Measurements from ENCODE around the gene ABHD2. TPM values are rescaled to one million over a fixed set of nuclear protein-coding genes. Genes with fewer than 3 reads are reported as not detected.
"Not testable (repeated sequence)": the region's sequence is repeated elsewhere in the genome, so short reads cannot be mapped to it uniquely, and the experiment has no call there.

ABHD2 gene
- total RNA-seq, 1 donor from 2014 or later: 84.4 TPM

- no peak for ATAC-seq
- no peak for DNase-seq
- intact Hi-C loops (cut with micrococcal nuclease): no loop called here
Measured at GRCh38 chr15:89114990-89115389, 26.7 kb downstream of the ABHD2 start.

GRCh38 chr15:89115547-89115946 is 27.3 kb downstream of the ABHD2 start:
- no peak for ATAC-seq
- intact Hi-C loops (cut with micrococcal nuclease): no loop called here

GRCh38 chr15:89116404-89116803 is 28.1 kb downstream of the ABHD2 start:
- intact Hi-C loops (cut with micrococcal nuclease): no loop called here
- ATAC-seq (peak; percentile 71), DNase-seq (no peak)

More at GRCh38 chr15:89115547-89115946, 27.3 kb downstream of the ABHD2 start:
- no peak for DNase-seq

GRCh38 chr15:89117790-89118189 is 29.5 kb downstream of the ABHD2 start:
- DNase-seq (no peak), ATAC-seq (peak; percentile 10)
- intact Hi-C loops (cut with micrococcal nuclease): no loop called here

- DNase-seq (no peak), ATAC-seq (no peak)
- intact Hi-C loops (cut with micrococcal nuclease): no loop called here
Measured at GRCh38 chr15:89118481-89118989, 30.3 kb downstream of the ABHD2 start.

- intact Hi-C loops (cut with micrococcal nuclease): no loop called here
- DNase-seq: no peak
- ATAC-seq: peak; percentile 32
Measured at GRCh38 chr15:89119489-89120478, 31.5 kb downstream of the ABHD2 start.

GRCh38 chr15:89120479-89121000 is 32.3 kb downstream of the ABHD2 start:
- intact Hi-C loops (cut with micrococcal nuclease); DNase-seq; ATAC-seq: not testable (repeated sequence)

- intact Hi-C loops (cut with micrococcal nuclease): no loop called here
- DNase-seq (no peak), ATAC-seq (no peak)
Measured at GRCh38 chr15:89121414-89121813, 33.2 kb downstream of the ABHD2 start.

- intact Hi-C loops (cut with micrococcal nuclease): no loop called here
Measured at GRCh38 chr15:89122505-89123180, 34.4 kb downstream of the ABHD2 start.

GRCh38 chr15:89123181-89123525 is 34.9 kb downstream of the ABHD2 start:
- no peak for ATAC-seq
- DNase-seq: no peak
- intact Hi-C loops (cut with micrococcal nuclease): no loop called here

More at GRCh38 chr15:89122505-89123180, 34.4 kb downstream of the ABHD2 start:
- ATAC-seq (no peak), DNase-seq (no peak)

- ATAC-seq (peak; percentile 28), DNase-seq (no peak)
- intact Hi-C loops (cut with micrococcal nuclease): no loop called here
Measured at GRCh38 chr15:89125088-89125826, 37.0 kb downstream of the ABHD2 start.

GRCh38 chr15:89126009-89126408 is 37.8 kb downstream of the ABHD2 start:
- ATAC-seq (no peak), DNase-seq (no peak)
- intact Hi-C loops (cut with micrococcal nuclease): no loop called here

GRCh38 chr15:89127054-89127702 is 38.9 kb downstream of the ABHD2 start:
- intact Hi-C loops (cut with micrococcal nuclease): no loop called here
- DNase-seq (no peak), ATAC-seq (peak; percentile 37)

GRCh38 chr15:89128320-89129122 is 40.3 kb downstream of the ABHD2 start:
- intact Hi-C loops (cut with micrococcal nuclease): no loop called here
- DNase-seq (no peak), ATAC-seq (no peak)

- intact Hi-C loops (cut with micrococcal nuclease): no loop called here
- ATAC-seq: peak; percentile 22
- peak; percentile 61 for DNase-seq
Measured at GRCh38 chr15:89129123-89129815, 41.0 kb downstream of the ABHD2 start.

GRCh38 chr15:89129816-89130134 is 41.5 kb downstream of the ABHD2 start:
- DNase-seq: no peak
- no peak for ATAC-seq
- intact Hi-C loops (cut with micrococcal nuclease): no loop called here

GRCh38 chr15:89130201-89130600 is 41.9 kb downstream of the ABHD2 start:
- no peak for DNase-seq
- ATAC-seq: no peak
- intact Hi-C loops (cut with micrococcal nuclease): no loop called here

- DNase-seq: no peak
- intact Hi-C loops (cut with micrococcal nuclease): no loop called here
- no peak for ATAC-seq
Measured at GRCh38 chr15:89131731-89132130, 43.5 kb downstream of the ABHD2 start.
